OCI-LY1 (cell line): ENCODE data around the gene EIF2B2.

Source experiments
- H2AFZ ChIP-seq: fragments of 200-600 bp; sonication (generic), shearing (Covaris generic); 2 replicates; pipeline ENCODE4 v1.6.0; 2014; ENCODE audit warnings: antibody characterized with exemption, mild to moderate bottlenecking, low read length
- H3F3A ChIP-seq: fragments of 200-600 bp; sonication (generic), shearing (Covaris generic); 2 replicates; pipeline ENCODE4 v1.6.0; 2014; ENCODE audit warnings: mild to moderate bottlenecking, antibody characterized with exemption, low read length, moderate library complexity; ENCODE audit not compliant: insufficient read depth
- H3K27ac ChIP-seq: fragments of 200-600 bp; sonication (generic); 2 replicates; pipeline ENCODE4 v1.5.1; 2014; ENCODE audit warnings: low read length, mixed run types, mild to moderate bottlenecking, low read depth; ENCODE audit not compliant: poor library complexity, severe bottlenecking
- H3K27me3 ChIP-seq: fragments of 200-600 bp; sonication (generic); 2 replicates; pipeline ENCODE4 v1.6.0; 2014; ENCODE audit warnings: antibody characterized with exemption, mild to moderate bottlenecking, low read length, moderate library complexity; ENCODE audit not compliant: insufficient read depth
- H3K36me3 ChIP-seq: fragments of 200-600 bp; sonication (generic); 2 replicates; pipeline ENCODE4 v1.6.1; 2014; ENCODE audit warnings: mild to moderate bottlenecking, antibody characterized with exemption, low read length, moderate library complexity, mixed read lengths; ENCODE audit not compliant: insufficient read depth
- H3K4me1 ChIP-seq: fragments of 200-600 bp; sonication (generic); 2 replicates; pipeline ENCODE4 v1.5.1; 2014; ENCODE audit warnings: mild to moderate bottlenecking, low read length, moderate library complexity; ENCODE audit not compliant: insufficient read depth, severe bottlenecking
- H3K4me2 ChIP-seq: fragments of 200-600 bp; sonication (generic), shearing (Covaris generic); 2 replicates; pipeline ENCODE4 v1.6.1; 2014; ENCODE audit warnings: low read length
- H3K4me3 ChIP-seq: fragments of 200-600 bp; sonication (generic); 2 replicates; pipeline ENCODE4 v1.5.1; 2014; ENCODE audit warnings: low read length, low read depth, mild to moderate bottlenecking, mixed read lengths; ENCODE audit not compliant: poor library complexity, severe bottlenecking
- H3K79me2 ChIP-seq: fragments of 200-600 bp; shearing (Covaris generic); 2 replicates; pipeline ENCODE4 v1.6.1; 2016; ENCODE audit warnings: mixed run types, low read length, mixed read lengths; ENCODE audit not compliant: insufficient read depth
- H3K9ac ChIP-seq: fragments of 200-600 bp; sonication (generic), shearing (Covaris generic); 2 replicates; pipeline ENCODE4 v1.6.1; 2014; ENCODE audit warnings: mild to moderate bottlenecking, low read length, mixed read lengths
- H3K9me2 ChIP-seq: fragments of 200-600 bp; sonication (generic), shearing (Covaris generic); 2 replicates; pipeline ENCODE4 v1.6.1; 2014; ENCODE audit warnings: low read depth, mild to moderate bottlenecking, low read length, mixed read lengths
- H3K9me3 ChIP-seq: fragments of 200-600 bp; shearing (Covaris generic); 2 replicates; pipeline ENCODE4 v1.6.1; 2014; ENCODE audit warnings: low read length, mixed read lengths
- H4K20me1 ChIP-seq: fragments of 200-600 bp; sonication (generic), shearing (Covaris generic); 2 replicates; pipeline ENCODE4 v1.6.0; 2016; ENCODE audit warnings: mild to moderate bottlenecking, low read length; ENCODE audit not compliant: insufficient read depth
- CTCF ChIP-seq: fragments of 200-600 bp; sonication (generic), shearing (Covaris generic); IDR thresholded peaks from 2 replicates; pipeline ENCODE4 v1.5.1; 2017; ENCODE audit warnings: mild to moderate bottlenecking, antibody characterized with exemption, low read length, moderate library complexity, mixed read lengths
- EZH2 ChIP-seq: fragments of 200-600 bp; sonication (generic), shearing (Covaris generic); IDR thresholded peaks from 2 replicates; pipeline ENCODE4 v1.8.0; 2017; ENCODE audit warnings: borderline replicate concordance, mixed run types, mild to moderate bottlenecking, antibody characterized with exemption, low read length, moderate library complexity, mixed read lengths

Gene EIF2B2

GRCh38 chr14:75002392-75003249 is at the start of gene EIF2B2:
Gene EIF2B2 (plus strand): TSS chr14:75002921. CDS start chr14:75002991, 70 bp downstream.
- Histone ChIP-seq H3K4me3 (peak within 1 kb of the TSS; percentile 92), H3K4me2 (peak within 1 kb of the TSS; percentile 87), H3K9ac (peak within 1 kb of the TSS; percentile 88), H3K9me3 (0 out of 2 replicates have a peak, but pooled peaks cover 2% of the 10 kb centered on the region), H4K20me1 (no peaks in the 10 kb centered on the region), H3F3A (no peaks in the 10 kb centered on the region), H3K79me2 (peaks cover 13% of the 10 kb centered on the region), H3K27me3 (no peaks in the 10 kb centered on the region), H3K36me3 (peaks cover 28% of the 10 kb centered on the region), H3K27ac (peak within 1 kb of the TSS; percentile 34), H3K9me2 (no peaks in the 10 kb centered on the region), H2AFZ (no peak within 1 kb of the TSS), H3K4me1 (peaks cover 19% of the 10 kb centered on the region)
- no peak for TF ChIP-seq CTCF
- TF ChIP-seq EZH2: no peak

GRCh38 chr14:74953686-74954085 is 49.0 kb upstream of the EIF2B2 start:
- Histone ChIP-seq H3K36me3 (no peaks in the 10 kb centered on the region), H3K9me3 (no peaks in the 10 kb centered on the region), H2AFZ (no peak overlapping the region), H3K9ac (no peak overlapping the region), H3K4me1 (no peaks in the 10 kb centered on the region), H3K79me2 (no peaks in the 10 kb centered on the region), H3K27ac (no peak overlapping the region), H3K9me2 (no peaks in the 10 kb centered on the region), H3K4me3 (no peak overlapping the region), H3K27me3 (no peaks in the 10 kb centered on the region), H4K20me1 (no peaks in the 10 kb centered on the region), H3F3A (no peaks in the 10 kb centered on the region), H3K4me2 (no peak overlapping the region)
- TF ChIP-seq EZH2: no peak

- Histone ChIP-seq H3K9me2 (no peaks in the 10 kb centered on the region), H4K20me1 (no peaks in the 10 kb centered on the region), H3K36me3 (no peaks in the 10 kb centered on the region), H3K4me3 (no peak overlapping the region), H3K79me2 (no peaks in the 10 kb centered on the region), H3K9ac (no peak overlapping the region), H3K9me3 (no peaks in the 10 kb centered on the region), H3K27me3 (no peaks in the 10 kb centered on the region), H2AFZ (no peak overlapping the region), H3F3A (no peaks in the 10 kb centered on the region), H3K27ac (no peak overlapping the region), H3K4me2 (no peak overlapping the region), H3K4me1 (no peaks in the 10 kb centered on the region)
- TF ChIP-seq CTCF (no peak), EZH2 (no peak)
Observed at GRCh38 chr14:74954232-74954946, 48.3 kb upstream of the EIF2B2 start.
